GM18867 (cell line): ENCODE results near the gene PTHLH.

Experiments
- ATAC-seq: cut with Tn5 transposase; IDR thresholded peaks from one replicate; pipeline ENCODE4 v1.9.1; 2021; ENCODE audit warnings: mild to moderate bottlenecking, moderate library complexity; ENCODE audit not compliant: unreplicated experiment

The PTHLH gene

GRCh38 chr12:27975222-27976136 lies 2.9 kb upstream of the PTHLH start:
- ATAC-seq, result no peak

DNA sequence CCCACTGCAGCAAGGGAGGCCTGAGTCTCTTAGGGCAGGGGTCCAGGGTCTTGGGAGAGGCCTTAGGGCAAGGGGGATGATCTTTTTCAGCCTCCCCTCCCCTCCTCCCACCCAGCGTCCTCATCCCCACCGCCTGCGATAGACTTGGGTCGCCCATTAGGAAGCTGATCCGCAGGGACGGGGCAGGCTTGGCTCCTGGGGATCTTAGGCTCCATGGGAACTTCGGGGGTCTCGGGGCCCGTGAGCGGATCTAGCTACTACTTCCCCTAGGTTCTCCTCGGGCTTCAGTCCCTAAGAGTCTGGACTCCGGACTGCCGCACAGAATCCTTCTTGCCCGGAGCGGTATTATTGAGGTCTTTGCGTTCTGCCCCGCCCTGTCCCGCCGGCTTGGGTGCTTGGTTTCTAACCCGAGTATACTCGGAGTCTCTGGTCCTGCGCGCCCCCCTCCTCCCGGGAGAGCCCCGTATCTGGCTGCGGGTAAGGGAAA lies 2.2 kb upstream of the PTHLH start:
- no peak for ATAC-seq

DNA sequence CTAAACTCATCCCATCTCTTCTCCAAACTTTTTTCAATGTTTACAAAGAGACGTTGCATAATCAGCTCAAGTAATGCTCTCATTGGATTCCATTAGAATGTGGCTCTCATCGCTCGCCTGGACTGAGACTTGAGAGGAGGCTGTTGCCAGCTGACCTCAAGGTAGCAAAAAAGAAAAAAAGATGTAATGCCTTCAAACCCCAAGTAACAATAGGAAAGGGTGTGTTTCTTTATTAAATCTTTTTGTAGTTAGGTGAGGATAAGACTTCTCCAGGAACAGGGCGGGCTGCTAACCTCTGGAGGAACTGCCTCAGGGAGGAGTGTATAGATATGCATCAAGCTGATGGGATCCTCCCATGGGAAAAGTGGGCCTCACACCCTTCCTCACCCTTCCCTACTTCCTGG lies 956 bp upstream of the PTHLH start:
- ATAC-seq, result no peak

DNA sequence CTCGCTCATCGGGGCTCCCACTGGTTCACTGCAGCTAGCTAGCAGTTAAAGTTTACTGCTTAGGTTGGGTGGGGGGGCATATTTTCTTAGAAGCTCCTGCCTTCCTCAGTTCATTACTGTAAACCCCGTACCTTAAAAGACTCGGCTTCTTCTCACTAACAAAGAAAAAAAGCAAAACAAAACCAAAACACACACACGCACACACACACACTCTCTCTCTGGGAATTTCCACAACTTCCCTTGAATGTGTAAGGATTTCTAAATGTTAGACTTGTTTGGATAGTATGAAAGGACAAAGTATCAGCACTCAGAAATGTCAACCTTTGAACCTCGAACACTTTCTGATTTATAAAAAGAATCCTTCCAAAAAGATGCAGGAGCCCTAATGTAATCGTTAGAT lies 927 bp downstream of the PTHLH start:
- ATAC-seq, result no peak

- no peak for ATAC-seq
Measured at GRCh38 chr12:27971121-27971489, 1.4 kb downstream of the PTHLH start.

DNA sequence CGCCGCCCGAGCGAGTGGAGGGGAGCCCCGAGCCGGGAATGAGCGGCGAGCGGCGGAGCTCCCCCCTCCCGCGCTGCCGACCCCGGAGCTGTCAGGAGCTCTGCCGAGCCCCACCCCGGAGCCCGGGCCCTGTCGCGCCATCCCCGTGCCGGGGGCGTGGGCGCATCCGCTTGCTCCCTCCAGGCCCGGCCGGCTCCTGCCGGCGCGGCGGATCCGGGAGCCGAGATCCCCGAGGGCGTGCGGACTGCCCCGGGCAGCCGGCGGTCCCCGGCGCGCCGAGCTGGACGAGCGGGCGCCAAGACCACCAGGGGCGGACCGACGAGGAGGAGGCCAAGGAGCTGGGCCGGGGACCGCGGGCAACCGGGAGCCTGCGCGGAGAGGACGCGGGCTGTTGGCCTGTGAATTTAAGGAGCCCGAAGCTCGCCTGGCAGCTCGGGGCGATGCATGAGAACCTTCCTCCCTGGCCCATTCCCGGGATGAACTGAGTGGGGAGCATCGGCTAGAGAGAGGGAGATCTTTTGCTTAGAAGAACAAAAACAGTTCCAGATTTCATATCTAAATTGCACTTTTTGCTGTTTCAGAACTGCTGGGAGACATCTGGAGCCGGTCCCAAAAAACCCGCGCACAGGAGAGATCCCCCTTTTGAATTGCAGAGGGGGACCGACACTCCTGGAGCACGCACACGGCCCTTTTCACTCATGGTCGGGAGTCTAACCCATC lies 2.0 kb downstream of the PTHLH start:
- ATAC-seq, result peak; percentile 10

- peak; percentile 84 for ATAC-seq
Measured at GRCh38 chr12:27969624-27970400, 2.7 kb downstream of the PTHLH start.

- ATAC-seq, result no peak
Measured at GRCh38 chr12:27968972-27969623, 3.4 kb downstream of the PTHLH start.

DNA sequence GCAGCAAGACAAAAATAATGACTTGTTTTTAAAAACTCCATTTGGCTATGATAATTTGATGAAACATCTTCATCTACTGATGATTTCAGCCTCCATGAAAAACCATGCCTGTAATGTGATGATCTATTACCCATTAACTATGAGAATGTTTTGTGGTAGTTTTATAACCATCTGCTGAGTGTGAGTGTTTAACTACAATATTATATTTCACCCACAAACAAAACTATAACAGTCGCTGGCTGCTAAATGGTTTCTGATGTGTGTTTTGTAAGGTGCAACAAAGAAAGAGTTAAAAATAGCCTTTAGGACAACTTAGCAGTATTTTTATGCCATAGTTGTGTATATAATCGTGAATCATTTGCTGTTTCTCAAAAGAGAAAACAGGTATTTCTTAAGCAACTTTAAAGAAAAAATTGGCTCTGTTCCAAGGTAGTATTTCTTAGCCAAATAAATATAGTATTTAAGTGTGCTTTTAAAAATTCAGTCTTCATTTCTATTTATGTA lies 4.9 kb downstream of the PTHLH start:
- no peak for ATAC-seq

GRCh38 chr12:27966870-27967269 lies 5.7 kb downstream of the PTHLH start:
- peak; percentile 46 for ATAC-seq

DNA sequence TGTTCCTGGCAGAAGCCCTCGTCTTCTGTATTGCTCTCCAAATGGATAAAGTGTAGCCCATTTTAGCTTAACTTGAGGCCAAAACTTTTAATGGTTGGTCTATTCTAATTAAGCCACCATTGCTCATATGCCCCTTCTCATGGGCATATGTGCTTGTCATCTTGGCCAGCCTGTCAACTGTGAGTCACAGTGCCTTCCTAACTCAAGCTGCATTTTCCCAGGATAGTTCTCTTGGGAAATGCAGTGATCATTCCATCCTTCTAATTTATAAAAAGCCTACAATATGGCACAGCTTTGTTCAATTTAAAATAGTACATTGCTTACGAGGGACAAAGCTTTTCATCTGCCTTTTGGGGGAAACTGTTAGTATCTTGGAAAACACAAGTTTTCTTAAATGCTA lies 6.6 kb downstream of the PTHLH start:
- no peak for ATAC-seq

DNA sequence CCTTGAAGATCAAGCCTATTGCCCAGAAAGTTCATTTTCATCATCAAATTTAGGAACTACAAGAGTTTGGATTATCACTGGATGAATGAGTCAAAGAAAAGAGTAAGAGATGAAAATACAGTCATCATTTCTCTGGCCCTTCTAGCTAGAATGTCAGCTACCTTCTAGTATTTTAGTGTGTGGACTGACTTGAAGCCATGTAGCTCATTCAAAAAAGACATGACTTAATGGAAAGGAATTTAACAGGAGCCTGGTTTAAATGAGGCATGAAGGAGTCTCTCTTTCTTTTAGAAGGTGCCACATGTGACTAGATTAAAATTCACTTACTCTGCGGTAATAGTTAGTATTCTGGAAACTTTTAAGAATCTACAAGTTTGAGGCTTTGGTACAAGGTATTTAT lies 7.1 kb downstream of the PTHLH start:
- no peak for ATAC-seq

GRCh38 chr12:27964123-27964522 lies 8.4 kb downstream of the PTHLH start:
- no peak for ATAC-seq

DNA sequence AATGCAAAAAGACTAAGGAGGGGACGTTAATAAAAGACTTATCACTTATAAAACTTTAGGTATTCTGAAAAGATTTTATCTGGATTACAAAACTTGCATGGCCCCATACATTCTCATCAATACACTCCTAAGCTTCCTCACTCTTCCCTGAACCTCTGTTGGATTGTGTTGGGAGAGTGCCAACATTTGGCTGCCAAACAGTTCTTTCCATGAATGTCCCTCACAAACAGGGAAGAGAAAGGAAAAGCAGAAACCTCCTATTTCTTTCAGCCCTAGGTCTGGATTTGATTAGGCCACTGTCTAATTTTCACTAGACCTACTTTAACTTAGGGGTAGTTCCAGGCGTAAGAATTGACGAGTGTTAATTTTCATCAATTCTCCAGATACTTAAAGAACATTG lies 11.7 kb downstream of the PTHLH start:
- ATAC-seq, result no peak

GRCh38 chr12:27958675-27959074 lies 13.9 kb downstream of the PTHLH start:
- ATAC-seq, result no peak

DNA sequence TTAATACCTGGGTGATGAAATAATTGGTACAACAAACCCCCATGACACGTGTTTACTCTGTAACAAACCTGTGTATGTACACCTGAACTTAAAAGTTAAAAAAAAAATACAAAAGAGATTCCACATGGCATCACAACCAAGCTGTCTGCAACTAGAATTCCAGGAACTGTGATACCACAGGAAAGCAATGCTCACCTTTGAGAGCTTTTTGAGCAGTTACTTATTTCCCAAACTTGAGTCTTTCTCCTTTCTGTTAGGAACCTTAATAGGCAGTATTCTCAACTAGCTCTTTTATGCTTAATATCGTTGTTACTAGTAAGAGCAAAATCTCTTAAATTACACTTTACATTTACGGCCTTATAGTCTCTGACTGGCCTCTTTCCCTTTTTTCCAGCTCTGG lies 15.2 kb downstream of the PTHLH start:
- no peak for ATAC-seq

DNA sequence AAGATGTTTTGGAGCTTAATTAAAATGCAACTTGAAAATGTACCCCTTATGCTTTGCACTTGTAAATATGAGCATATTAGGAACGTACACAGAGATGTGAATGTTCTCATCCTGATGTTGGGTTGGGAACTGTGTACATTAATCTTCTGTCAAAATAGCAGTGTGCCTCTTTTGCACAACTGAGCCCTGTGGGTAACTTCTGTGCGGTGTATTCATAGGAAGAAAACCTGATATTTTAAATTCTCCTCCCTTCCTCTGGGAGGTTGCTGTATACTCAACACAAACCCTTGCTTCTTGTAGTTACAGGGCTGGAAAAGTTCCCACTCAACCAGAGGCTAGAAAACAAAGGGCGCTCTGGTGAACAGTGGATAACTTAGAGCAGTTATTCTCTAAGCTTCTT lies 18.7 kb downstream of the PTHLH start:
- no peak for ATAC-seq

DNA sequence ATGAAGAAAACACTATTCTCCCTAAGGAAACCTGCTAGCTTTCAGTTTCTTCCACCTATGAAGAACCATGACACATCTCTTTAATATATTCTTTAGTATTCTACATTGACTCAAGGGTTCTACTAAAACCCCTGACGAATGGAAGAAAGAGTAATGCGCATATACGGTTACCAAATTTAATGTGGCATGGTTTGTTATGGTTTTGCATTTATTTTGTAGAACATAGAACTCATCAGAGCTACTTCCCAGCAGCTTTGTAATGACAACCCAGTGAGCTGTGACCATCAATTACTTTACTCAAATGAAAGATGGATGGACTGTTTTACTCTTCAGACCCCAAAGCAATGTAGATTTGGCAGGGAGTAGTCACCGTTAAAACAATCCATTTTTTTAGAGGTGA lies 19.2 kb downstream of the PTHLH start:
- no peak for ATAC-seq

GRCh38 chr12:27952510-27952909 lies 20.0 kb downstream of the PTHLH start:
- no peak for ATAC-seq

GRCh38 chr12:27951898-27952297 lies 20.6 kb downstream of the PTHLH start:
- ATAC-seq, result no peak

DNA sequence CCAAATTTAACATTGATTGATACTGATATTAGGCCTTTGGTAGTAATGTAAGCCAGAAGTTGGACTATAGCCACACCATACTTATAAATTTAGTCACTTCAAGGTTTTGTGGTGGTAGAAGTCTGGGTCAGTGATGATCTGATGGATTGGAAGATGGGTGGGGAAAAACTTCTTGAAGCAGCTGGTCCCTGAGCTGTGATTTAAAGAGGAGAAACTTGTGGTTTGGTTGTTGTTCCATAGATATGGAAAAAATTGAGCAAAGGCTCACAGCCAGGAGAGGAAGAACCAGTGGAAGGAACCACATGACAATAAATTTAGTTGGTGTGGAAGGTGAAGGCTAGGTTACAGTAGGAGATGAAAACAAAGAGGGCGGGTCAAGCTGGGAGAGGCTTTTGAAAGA lies 26.1 kb downstream of the PTHLH start:
- ATAC-seq, result no peak
